ENCODE results near the gene GFER.

Gene GFER

DNA sequence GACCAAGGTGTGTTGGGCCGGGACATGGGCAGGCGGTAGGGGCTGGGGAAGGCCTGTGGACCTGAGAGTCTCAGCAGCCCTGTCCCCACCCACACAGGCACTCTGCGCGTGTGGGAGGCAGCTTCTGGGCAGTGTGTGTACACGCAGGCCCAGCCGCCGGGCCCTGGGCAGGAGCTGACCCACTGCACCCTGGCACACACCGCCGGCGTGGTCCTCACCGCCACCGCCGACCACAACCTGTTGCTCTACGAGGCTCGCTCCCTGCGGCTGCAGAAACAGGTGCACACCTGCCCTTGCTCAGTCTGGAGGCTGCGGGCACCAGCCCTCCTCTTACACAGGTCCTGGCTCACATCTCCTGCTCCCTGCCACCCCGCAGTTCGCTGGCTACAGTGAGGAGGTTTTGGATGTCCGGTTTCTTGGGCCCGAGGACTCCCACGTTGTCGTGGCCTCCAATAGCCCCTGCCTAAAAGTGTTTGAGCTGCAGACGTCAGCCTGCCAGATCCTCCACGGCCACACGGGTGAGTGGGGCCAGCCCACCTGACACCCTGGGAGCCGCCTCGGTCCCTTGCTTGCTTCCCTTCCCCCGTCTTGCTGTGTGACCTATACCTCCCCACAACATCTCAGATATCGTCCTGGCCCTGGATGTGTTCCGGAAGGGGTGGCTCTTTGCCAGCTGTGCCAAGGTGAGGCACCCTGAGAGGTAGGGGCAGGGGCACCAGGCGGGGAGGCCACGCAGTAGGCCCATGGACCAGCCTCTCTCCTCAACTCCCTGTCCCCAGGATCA, 8.4 kb upstream of the GFER start:
- DNase-seq: no peak

DNA sequence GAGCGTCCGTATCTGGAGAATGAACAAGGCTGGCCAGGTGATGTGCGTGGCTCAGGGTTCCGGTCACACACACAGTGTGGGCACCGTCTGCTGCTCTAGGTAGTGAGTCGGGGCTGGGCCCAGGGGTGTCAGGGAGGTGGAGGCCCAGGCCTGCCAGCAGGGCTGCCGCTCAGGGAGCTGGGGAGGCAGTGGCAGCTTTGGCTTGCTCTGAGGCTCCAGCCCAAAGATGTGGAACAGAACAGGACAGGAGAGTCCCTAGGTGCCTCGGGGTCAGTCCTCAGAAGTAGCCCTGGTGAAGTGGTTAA, 7.8 kb upstream of the GFER start:
- no peak for DNase-seq

DNA sequence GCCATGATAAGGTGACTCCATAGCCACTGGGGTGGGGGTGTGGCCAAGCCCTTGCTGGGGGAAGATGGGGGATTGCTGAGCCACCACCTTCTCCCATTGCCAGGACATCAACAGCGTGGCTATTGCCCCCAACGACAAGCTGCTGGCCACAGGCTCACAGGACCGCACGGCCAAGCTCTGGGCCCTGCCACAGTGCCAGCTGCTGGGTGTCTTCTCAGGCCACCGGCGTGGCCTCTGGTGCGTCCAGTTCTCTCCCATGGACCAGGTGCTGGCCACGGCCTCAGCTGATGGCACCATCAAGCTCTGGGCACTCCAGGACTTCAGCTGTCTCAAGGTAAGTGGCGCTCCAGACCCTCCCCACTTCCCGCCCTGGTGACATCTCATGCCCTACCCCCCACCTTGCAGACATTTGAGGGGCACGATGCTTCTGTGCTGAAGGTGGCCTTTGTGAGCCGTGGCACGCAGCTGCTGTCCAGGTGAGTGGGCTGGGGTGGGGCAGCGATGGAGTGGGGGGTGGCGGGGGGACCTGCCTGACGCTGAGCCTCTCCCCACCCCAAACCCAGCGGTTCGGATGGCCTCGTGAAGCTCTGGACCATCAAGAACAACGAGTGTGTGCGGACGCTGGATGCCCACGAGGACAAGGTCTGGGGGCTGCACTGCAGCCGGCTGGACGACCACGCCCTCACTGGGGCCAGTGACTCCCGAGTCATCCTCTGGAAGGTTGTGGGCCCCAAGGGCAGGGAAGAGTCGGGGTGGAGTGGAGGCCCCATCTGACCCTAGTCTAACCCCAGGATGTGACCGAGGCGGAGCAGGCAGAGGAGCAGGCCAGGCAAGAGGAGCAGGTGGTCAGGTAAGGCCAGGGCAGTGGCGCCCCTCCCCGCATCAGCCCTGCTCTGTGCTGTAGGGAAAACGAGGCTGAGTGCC, 6.8 kb upstream of the GFER start:
- no peak for DNase-seq

DNA sequence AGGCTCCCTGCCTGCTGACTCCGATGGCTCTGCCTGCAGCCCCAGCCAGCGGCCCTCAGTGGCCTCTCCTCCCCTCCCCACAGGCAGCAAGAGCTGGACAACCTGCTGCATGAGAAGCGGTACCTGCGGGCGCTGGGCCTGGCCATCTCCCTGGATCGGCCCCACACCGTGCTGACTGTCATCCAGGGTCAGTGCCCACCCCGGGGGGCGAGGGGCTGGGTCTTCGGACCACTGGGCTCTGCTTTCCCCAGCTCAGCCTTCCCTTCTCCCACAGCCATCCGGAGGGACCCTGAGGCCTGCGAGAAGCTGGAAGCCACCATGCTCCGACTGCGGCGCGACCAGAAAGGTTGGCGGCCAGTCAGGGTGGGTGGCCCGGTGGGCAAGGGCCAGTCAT, 6.1 kb upstream of the GFER start:
- DNase-seq: no peak

DNA sequence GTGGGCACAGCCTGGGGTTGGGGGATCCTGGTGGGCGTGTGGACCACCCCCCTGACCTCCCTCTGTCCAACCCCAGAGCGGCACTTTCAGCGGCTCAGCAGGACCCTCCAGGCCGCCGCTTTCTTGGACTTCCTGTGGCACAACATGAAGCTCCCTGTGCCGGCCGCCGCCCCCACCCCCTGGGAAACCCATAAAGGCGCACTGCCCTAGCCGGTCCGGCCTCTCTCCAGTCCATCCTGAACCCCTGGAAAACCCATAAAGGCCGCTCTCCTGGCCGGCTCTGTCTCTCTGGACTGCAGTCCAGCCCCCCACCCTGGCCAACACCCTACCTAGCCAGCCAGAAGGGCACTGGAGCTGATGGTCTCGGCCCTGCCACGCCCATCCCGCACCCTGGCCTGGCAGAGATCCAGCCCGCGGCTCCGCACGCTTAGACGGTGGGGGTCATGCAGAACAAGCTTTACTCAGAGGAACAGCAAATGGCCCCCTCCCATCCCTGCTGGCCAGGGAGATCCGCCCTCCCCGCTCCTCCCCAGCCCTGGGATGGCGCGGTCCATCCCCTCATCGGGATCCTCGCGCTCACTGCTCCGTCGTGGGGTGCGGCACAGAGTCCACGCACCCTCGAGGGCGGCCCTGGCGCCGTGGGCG, 5.4 kb upstream of the GFER start:
- no peak for DNase-seq

DNA sequence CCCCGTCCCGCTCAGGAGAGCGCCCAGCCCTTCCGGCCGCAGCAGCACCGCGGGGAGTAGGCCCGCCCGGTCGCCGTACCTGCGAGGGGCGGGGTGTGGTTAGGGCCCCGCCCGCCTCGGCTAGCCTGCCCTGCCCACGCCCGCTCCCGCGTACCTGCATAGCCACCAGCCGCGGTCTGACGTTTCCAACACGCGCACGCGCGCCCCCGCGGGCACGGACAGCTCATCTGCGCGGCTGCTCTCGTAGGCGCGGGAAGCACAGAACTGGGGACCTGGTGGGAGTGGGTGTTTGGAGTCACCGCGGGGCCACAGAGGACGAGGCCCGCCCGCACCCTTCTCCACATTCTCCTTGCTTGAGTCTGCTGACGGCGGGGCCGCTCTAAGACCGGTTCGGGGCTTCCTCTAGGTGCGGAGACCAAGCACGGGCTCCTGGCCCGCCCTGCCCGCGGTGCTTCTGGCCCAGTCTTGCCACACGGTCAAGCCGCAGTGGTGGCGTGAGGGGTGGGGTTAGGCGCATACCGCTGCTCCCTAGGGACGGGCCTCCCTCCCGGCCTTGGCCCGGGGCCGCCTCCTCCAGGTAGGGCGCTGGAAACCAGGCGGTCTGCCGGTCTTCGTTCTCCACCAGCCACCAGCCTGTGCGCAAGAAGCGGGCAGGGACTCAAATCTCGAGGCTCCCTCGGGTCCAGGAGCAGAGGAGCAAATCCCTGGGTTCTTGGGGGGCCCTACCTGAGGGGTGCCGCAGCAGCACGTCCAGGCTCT, 4.5 kb upstream of the GFER start:
- DNase-seq: peak in 1 of 2 experiments; percentile 53

DNA sequence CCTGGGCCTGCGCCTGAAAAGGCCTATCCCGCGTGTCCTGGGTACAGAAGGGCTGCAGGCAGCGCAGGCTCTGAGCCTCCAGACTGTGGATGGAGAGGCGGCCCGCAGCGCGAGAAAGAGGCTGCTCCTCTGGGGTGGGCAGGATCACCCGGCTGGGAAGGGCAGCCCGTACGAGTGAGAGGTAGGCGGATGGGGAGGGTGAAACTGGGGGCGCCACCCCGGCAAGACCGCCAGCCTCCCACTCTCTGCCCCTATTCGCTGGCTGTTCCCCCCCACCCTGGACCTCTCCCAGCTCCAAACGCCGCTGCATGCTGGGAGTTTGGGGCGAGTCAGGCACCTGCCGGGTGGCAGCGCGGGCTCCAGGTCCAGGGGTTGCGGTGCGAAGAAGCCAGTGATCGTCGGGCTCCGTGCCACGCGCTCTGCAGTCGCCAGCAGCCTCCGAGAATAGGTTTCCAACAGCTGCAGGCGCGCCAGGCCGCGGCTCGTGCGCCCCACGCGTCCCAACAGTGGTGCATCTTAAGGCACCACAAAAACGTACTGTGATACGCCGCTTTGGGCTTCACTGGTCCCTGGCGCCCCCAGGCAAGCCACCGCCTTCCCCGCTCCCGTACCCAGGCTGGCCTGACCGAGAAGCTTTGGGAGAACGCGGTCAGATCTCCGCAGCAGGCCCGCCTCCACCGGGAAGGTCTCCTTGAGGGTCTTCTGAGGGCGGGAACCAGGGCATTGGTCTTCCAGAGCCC, 3.8 kb upstream of the GFER start:
- no peak for DNase-seq

DNA sequence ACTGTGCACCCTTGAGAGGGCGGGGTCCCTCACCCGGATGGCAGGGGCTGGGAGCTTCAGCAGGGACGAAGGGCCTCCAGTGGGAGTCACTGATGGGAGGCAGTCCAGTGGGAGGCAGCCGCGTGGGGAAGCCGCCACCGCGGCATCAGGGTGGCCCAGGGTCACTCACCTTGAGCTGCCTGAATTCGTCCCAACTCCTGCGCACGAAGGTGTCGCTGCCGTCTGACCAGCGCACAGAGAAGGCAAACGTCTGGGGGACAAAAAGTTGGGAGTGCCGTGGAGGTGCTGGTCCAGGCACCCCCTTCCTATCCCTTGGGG, 3.3 kb upstream of the GFER start:
- no peak for DNase-seq

DNA sequence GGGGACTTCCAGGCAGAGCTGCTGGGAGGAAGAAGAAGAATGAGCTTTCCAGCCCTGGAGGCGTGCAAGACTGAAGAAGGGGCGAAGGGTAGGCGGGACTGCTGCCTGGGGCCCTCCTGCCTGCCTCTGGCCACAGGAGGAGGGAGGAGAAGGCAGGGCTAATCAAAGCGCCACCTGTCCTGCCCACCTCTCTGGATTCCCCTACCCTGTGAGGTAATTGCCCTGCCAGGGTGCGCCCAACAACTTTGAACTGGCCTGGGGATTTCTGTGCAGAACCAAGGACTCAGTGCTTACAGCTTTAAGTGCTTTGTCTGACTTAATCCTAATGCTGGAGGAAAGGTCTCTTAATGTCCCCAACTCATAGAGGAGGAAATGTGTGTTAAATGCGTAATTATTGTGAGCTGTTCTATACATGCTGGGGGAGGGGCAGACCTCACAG, 2.6 kb upstream of the GFER start, which contains the start of gene NOXO1:
NOXO1 (minus strand) TSS at position 72 of the 439 bp plus-strand sequence. CDS start 290 bp downstream, outside the sequence.
- DNase-seq: no peak

DNA sequence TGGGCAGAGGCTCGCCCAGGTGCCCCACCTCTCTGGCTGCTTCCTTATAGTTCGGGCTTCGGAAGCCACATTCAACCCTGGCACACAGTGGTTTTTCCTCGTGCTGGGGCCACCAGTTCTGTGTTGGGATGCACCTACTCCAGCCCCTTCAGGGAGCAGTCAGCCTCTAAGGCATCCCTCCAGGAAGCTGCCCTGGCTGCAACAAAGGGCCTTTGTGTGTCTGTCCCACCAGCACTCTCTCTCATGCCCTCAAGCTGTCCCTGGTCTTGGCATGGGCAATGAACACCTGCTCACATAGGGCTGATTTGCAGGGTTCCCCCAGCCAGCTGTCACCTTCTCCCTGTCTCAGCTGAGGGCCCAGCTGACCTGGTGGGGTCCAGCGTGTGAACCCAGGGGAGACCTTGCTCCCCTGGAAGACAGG, 2.0 kb upstream of the GFER start:
- DNase-seq: no peak

DNA sequence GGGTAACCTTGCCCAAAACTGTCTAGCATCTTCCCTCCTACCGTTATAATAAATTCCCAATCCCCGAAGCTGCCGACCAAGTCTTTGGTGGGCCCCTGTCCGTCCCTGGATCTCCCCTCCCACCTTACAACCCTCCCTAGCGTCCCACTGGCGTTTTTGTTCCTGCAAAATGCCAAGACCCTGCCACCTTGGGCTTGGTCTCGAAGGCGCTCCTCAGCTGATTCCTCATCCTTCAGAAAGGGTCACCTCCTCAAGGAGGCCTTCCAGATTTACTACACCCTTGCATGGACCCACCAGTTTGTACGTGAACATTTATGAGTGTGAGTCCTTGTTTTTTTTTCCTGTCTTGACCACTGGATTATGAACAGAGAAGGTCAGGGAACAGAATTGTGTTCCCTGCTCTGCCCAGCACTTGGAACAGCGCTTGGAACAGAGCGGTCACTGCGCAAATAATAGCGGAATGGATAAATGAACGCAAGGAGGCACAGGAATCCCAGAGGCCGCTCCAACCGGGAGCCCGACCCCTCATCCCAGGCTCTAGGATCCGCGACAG, 926 bp upstream of the GFER start:
- no peak for DNase-seq

DNA sequence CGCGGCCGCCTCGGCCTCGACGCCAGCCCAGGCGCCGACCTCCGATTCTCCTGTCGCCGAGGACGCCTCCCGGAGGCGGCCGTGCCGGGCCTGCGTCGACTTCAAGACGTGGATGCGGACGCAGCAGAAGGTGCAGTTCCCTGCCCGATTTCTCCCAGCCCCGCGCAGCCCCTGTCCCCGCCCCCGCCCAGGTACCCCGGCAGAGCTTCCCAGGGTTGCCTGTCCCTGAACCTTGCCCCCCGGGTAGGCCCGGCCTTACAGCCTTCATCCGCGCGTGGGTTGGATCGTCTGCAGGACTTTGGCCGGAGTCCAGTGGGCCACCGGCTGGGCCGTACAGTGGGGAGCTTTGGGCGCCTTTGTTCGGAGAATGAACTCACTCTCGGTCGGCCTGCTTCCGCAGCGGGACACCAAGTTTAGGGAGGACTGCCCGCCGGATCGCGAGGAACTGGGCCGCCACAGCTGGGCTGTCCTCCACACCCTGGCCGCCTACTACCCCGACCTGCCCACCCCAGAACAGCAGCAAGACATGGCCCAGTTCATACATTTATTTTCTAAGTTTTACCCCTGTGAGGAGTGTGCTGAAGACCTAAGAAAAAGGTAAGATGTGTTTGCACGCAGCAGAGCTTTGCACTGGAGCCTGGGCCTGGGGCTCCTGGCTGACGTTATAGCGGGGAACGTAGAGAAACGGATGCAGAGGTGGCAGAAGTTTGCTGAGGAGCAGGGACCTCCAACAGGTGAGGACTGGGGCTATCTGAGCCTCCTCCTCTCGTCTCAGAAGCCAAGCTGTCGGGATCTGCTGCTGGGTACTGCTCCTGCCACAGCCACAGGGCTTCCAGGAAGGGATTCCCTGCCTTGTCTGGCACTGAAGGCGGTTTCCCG, 593 bp downstream of the GFER start:
- no peak for DNase-seq

DNA sequence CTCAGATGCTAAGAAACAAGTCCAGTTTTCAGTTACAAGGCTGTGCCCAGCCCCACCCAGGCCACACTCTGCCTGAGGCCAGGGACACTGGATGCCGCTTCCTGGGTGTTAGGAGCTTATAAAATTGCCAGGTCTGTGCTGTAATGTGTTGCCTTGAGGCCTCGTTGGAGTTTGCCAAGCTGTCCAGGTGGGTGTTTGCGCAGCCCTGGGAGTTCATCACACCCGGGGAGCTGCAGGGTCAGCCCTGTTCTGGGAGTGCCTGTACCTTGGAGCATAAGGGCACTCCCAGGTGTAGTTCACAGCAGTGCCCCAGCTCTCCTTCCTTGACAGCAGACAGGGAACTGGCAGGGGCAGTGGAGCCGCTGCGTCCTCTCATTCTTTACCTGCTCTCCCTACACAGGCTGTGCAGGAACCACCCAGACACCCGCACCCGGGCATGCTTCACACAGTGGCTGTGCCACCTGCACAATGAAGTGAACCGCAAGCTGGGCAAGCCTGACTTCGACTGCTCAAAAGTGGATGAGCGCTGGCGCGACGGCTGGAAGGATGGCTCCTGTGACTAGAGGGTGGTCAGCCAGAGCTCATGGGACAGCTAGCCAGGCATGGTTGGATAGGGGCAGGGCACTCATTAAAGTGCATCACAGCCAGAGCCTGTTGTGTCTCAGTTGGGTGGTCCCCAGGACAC, 1.6 kb downstream of the GFER start:
- DNase-seq: no peak

DNA sequence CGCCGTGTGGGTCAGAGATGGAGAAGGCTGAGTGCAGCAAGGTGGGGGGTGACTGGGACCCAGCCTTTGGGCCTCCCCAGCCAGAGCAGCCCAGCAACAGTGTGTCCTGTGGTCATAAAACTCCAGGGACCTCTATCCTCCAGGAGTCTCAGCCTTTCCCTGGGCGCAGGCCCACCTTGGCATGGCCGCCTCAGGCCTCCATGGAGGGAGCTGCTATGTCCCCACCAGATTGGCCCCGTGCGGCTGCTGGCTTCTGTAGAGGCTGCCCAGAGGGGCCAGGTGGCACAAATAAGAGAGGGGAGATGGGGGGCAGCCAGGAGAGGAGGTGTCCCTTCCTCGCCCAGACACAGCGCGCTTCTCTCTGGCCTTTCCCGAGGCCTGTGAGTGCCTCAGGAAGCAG, 3.2 kb downstream of the GFER start:
- no peak for DNase-seq

DNA sequence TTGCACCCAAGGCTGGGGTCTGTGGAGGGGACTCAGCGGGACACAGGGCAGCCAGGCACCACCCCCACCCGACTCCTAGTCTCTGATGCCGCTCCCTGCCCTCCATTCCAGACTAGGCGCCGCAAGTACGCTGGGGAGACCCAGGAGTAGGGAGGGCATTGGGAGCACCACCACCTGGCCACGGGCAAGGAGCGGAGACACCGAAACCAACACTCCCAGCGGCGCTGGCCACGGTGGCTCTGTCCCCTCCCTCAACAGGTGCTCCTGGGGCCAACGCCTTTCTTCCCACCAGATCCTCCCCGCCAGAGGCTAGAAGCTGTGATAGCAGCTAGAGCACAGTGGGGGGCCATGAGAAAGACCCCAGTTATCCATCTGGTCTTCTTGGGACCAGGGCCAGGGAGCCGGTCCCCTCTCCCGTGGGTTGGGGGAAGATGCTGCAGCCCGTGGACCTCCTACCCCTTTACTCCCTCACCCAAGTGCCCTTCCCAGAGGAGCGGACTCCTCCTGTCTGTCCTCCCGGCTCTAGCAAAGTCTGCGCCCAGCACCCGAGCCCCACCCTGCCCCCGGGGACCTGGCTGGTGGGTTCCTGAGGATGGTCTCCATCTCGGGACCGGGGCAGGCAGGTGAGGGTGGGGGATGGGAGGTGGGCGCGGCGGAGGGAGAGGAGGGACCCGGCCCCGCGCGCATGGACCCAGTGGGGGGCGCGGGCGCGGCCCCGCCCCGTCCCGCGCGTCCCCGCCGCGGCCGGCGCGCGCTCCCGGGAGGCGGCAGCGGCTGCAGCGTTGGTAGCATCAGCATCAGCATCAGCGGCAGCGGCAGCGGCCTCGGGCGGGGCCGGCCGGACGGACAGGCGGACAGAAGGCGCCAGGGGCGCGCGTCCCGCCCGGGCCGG, 5.5 kb downstream of the GFER start, which contains the start of gene SYNGR3:
SYNGR3 (plus strand) TSS at position 762 of the 892 bp plus-strand sequence. CDS start 133 bp downstream, outside the sequence.
- no peak for DNase-seq

DNA sequence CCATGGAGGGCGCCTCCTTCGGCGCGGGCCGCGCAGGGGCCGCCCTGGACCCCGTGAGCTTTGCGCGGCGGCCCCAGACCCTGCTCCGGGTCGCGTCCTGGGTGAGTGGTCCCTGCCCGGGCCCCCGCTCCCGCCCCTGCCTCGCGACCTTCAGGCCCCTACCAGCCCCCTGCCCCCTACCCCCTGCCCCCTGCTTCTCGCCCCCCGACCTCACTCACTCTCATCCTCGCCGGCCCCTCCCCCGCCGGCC, 6.0 kb downstream of the GFER start:
- no peak for DNase-seq

DNA sequence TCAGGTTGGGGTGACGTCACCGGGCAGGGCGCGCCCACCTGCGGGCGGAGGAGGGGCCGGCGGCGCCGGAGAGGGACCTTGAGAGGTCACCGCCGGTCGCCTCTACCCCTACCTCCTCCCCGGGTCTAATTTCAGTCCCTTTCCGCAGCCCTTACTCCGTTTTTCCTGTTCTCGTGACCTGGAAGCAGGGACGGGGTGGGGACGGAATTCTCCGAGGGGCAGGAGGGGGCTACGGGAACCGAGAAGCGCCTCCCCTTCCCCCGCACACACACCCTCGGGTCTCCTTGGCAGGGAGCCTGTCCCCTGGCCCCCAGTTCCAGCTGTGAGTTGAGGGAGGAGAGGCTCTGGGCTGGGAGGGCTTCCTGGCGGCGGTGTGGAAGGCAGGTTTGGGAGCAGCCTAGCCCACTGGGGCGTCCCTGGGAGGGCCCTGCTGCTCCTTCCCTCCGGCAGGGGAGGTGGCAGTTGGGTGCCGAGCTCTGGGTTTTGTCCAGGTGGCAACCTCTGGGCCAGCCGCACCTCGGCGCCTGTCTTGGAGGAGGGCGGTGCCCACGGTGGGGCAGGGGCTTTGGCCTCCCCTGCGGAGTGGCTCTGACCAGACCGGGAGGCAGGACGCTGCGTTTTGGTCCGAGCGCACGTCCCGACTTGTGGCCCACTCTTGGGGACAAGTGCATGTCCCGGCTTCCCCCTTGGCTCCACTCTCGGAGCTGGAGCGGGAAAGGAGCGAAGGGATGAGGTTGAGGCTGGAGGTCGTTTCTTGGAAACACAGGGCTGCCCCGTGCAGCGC, 6.5 kb downstream of the GFER start:
- no peak for DNase-seq

DNA sequence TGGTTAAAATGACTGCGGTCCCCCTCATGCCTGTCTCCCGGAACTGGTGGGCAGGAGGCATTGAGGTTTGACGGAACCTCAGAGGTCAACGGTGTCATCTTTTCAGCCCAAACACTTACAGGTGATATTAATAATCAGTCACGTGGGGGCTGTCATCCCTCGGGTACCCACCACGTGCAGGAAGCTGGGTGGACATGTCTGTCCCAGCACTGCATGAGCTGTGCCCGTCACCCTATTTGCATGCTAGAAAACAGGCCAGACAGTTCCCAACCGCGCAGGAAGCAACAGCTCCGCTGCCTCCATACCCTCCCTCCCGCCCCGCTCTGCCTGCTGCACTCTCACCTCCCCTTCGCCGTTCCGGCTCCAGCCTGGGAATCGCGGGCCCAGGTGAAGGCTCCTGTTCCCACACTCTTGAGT, 7.2 kb downstream of the GFER start:
- DNase-seq: peak; percentile 32 to 42

DNA sequence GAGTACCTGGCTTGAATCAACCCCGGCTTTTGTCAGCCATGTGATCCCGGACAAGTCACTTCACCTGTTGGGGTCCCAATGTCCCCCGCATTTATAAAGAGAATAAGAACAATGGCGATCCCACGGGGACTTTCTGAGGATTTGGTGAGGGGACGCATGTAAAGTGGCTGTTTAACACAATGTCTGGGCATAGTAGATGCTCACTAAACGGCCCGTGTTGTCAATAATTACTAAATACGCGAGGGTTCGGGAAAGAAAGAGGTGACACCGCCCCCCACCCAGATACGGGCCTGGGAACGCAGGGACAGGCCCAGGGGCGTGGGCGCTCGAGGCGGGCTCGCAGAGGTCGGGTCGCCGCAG, 7.6 kb downstream of the GFER start:
- DNase-seq: no peak
